NB4 (cell line): ENCODE results near the gene PLAAT2.

Experiments
- DNase-seq: peaks from one replicate; pipeline ENCODE4 v3.0.0; 2010; ENCODE audit warnings: low read depth
- H3K4me3 ChIP-seq: one replicate; pipeline ENCODE4 v1.5.1; 2011; ENCODE audit warnings: mild to moderate bottlenecking, low read depth, low read length, moderate library complexity
- CTCF ChIP-seq: IDR thresholded peaks from one replicate; pipeline ENCODE4 v1.5.1; 2012; ENCODE audit warnings: low read depth, low read length
- MAX ChIP-seq: IDR thresholded peaks from 2 replicates; pipeline ENCODE4 v1.6.1; 2011; ENCODE audit warnings: low read depth, low read length
- MYC ChIP-seq: IDR thresholded peaks from 2 replicates; pipeline ENCODE4 v1.6.1; 2011; ENCODE audit warnings: low read depth, low read length
- POLR2A ChIP-seq: IDR thresholded peaks from 2 replicates; pipeline ENCODE4 v1.6.1; 2011; ENCODE audit warnings: mild to moderate bottlenecking; ENCODE audit not compliant: insufficient read length; ENCODE audit errors: extremely low read depth

PLAAT2 gene

GRCh38 chr11:63521896-63522295 is 41.3 kb downstream of the PLAAT2 start:
- H3K4me3 ChIP-seq: no peak overlapping the region
- TF ChIP-seq MAX (no peak), POLR2A (no peak), MYC (no peak), CTCF (no peak)
- no peak for DNase-seq

- no peak overlapping the region for H3K4me3 ChIP-seq
- no peak for TF ChIP-seq MYC
- no peak for TF ChIP-seq MAX
- no peak for TF ChIP-seq CTCF
- no peak for TF ChIP-seq POLR2A
- DNase-seq: no peak
Observed at GRCh38 chr11:63520606-63521170, 42.5 kb downstream of the PLAAT2 start.

- DNase-seq: no peak
- TF ChIP-seq MYC: no peak
- H3K4me3 ChIP-seq: no peak overlapping the region
Observed at GRCh38 chr11:63518548-63518947, 44.6 kb downstream of the PLAAT2 start.

GRCh38 chr11:63517156-63517555 is 46.0 kb downstream of the PLAAT2 start:
- no peak for DNase-seq
- TF ChIP-seq MYC: no peak

GRCh38 chr11:63516109-63516508 is 47.1 kb downstream of the PLAAT2 start:
- DNase-seq: no peak
- no peak for TF ChIP-seq MYC
- no peak for TF ChIP-seq POLR2A
- no peak for TF ChIP-seq CTCF
- TF ChIP-seq MAX: no peak
- H3K4me3 ChIP-seq: no peak overlapping the region

More at GRCh38 chr11:63517156-63517555, 46.0 kb downstream of the PLAAT2 start:
- no peak overlapping the region for H3K4me3 ChIP-seq

GRCh38 chr11:63512816-63513215 is 50.4 kb downstream of the PLAAT2 start:
- TF ChIP-seq MYC (no peak), POLR2A (no peak), MAX (no peak), CTCF (no peak)
- no peak overlapping the region for H3K4me3 ChIP-seq
- no peak for DNase-seq

GRCh38 chr11:63511048-63511748 is 52.0 kb downstream of the PLAAT2 start:
- TF ChIP-seq POLR2A: no peak
- no peak for TF ChIP-seq MYC
- TF ChIP-seq CTCF: no peak
- TF ChIP-seq MAX: no peak

More at GRCh38 chr11:63511048-63511748, 52.0 kb downstream of the PLAAT2 start:
- no peak for DNase-seq
- H3K4me3 ChIP-seq: no peak overlapping the region
